Gastrocnemius medialis (tissue), 4 donors: ENCODE results near the gene ARL15.

Experiments used
- POLR2A ChIP-seq, 2 donors: fragments of 450-650 bp; IDR thresholded peaks; one replicate each; pipeline ENCODE4 v1.6.1; 2017; ENCODE audit warnings: antibody characterized with exemption in 2 of 2, mild to moderate bottlenecking in 2 of 2, moderate library complexity in 2 of 2
- TF ChIP-seq, protein P1 (sequence below), 5 experiments: fragments of 450-650 bp in 3 of 5; fragments of 200-600 bp in 2 of 5; sonication (generic) in 2 of 5; IDR thresholded peaks in 4 of 5; conservative IDR thresholded peaks in 1 of 5; 1 replicate in 4 of 5; 2 replicates in 1 of 5; pipeline ENCODE4 v1.5.1; 2016 to 2019; ENCODE audit warnings: antibody characterized with exemption in 5 of 5, mild to moderate bottlenecking in 3 of 5, moderate library complexity in 3 of 5

DNA sequence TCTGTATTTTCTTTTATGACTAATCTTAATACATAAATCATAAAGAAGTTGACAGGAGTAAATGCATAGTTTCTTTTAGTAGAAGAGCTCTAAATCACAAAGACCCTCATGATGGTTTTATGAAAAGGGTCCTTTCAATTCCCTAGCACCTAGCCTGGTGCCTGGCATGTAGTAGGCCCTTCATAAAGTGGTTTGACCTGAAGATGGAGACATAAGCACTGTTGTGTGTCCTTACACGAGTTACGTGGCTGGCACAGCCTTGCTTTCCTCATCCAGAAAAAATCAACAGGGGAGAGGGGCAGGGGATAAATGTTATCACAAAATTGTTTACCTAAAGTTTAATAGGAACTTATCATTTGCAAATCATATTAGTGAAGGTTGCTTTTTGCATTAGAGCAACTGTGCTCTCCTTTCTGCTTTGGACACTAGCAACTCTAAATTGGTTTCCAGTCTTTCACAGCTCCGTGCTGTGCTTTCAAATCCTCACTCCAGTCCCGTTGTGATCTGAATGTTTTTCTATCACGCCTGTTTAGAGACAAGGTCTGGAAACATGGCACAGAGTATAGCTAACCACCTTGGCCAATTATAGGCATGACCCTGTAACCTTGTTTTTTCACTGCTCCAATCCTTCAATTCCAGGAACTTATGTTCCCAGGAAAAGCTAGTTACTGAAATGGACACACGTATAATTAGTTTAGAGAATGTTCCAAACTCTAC is 55.7 kb downstream of the ARL15 start:
- TF ChIP-seq, protein P1, sequence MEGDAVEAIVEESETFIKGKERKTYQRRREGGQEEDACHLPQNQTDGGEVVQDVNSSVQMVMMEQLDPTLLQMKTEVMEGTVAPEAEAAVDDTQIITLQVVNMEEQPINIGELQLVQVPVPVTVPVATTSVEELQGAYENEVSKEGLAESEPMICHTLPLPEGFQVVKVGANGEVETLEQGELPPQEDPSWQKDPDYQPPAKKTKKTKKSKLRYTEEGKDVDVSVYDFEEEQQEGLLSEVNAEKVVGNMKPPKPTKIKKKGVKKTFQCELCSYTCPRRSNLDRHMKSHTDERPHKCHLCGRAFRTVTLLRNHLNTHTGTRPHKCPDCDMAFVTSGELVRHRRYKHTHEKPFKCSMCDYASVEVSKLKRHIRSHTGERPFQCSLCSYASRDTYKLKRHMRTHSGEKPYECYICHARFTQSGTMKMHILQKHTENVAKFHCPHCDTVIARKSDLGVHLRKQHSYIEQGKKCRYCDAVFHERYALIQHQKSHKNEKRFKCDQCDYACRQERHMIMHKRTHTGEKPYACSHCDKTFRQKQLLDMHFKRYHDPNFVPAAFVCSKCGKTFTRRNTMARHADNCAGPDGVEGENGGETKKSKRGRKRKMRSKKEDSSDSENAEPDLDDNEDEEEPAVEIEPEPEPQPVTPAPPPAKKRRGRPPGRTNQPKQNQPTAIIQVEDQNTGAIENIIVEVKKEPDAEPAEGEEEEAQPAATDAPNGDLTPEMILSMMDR (IDR thresholded peaks at IDR 0.05 in 4 of 5, conservative IDR thresholded peaks at IDR 0.05 in 1 of 5), result peak in 1 of 5 experiments; percentile 15
- no peak for TF ChIP-seq POLR2A (IDR thresholded peaks at IDR 0.05)
